ENCODE measurements around the gene ARRB1. TPM values are rescaled to one million over a fixed set of nuclear protein-coding genes. Genes with fewer than 3 reads are reported as not detected.

ARRB1 gene
- total and polyA plus RNA-seq, 4 donors: 3.3 to 21.2 (median 12.5) TPM

DNA sequence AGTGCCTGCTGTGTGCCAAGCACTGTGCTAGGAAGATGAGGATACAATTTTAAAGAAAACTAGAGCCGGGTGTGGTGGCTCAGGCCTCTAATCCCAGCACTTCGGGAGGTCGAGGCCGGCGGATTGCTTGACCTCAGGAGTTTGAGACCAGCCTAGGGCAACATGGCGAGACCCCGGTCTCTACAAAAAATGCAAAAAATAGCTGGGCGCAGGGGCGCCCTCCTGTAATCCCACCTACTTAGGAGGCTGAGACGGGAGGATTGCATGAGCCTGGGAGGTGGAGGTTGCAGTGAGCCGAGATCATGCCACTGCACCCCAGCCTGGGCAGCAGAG lies 102.6 kb downstream of the ARRB1 start:
- Histone ChIP-seq H3K9ac (ENCODE audit: low read depth in 1 of 2, low read length in 2 of 2) (no peak overlapping the region), H3K27me3 (ENCODE audit: control insufficient read depth in 4 of 4, insufficient read depth in 4 of 4, low read length in 3 of 4) (peaks cover 0 to 2% (median 0%) of the 10 kb centered on the region in 4 donors), H3K4me1 (ENCODE audit: control insufficient read depth in 4 of 4, insufficient read depth in 4 of 4, low read length in 3 of 4) (peaks cover 0 to 5% (median 2%) of the 10 kb centered on the region in 4 donors), H3K9me3 (ENCODE audit: control insufficient read depth in 4 of 4, low read length in 3 of 4) (peaks cover 0 to 5% (median 0%) of the 10 kb centered on the region in 4 donors), H3K27ac (ENCODE audit: low read depth in 1 of 2, low read length in 2 of 2) (no peak overlapping the region), H3K36me3 (ENCODE audit: control insufficient read depth in 4 of 4, insufficient read depth in 3 of 4, low read depth in 1 of 4, low read length in 3 of 4) (no peaks in the 10 kb centered on the region), H3K4me3 (ENCODE audit: low read depth in 1 of 3, low read length in 3 of 3) (no peak overlapping the region)
- no peak for DNase-seq (ENCODE audit: low spot score)
- 38% methylated on average over 11 of the region's 11 CpGs for WGBS
- no peak for TF ChIP-seq TAF1 (conservative IDR thresholded peaks at IDR 0.05)
- no peak for TF ChIP-seq HNF4A (conservative IDR thresholded peaks at IDR 0.05)
- TF ChIP-seq, protein P1, sequence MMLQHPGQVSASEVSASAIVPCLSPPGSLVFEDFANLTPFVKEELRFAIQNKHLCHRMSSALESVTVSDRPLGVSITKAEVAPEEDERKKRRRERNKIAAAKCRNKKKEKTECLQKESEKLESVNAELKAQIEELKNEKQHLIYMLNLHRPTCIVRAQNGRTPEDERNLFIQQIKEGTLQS (IDR thresholded peaks at IDR 0.05): no peak
- no peak for TF ChIP-seq RXRA (IDR thresholded peaks at IDR 0.05)
- no peak for TF ChIP-seq YY1 (IDR thresholded peaks at IDR 0.05)
- TF ChIP-seq RAD21 (IDR thresholded peaks at IDR 0.05): no peak
- TF ChIP-seq, protein P2, sequence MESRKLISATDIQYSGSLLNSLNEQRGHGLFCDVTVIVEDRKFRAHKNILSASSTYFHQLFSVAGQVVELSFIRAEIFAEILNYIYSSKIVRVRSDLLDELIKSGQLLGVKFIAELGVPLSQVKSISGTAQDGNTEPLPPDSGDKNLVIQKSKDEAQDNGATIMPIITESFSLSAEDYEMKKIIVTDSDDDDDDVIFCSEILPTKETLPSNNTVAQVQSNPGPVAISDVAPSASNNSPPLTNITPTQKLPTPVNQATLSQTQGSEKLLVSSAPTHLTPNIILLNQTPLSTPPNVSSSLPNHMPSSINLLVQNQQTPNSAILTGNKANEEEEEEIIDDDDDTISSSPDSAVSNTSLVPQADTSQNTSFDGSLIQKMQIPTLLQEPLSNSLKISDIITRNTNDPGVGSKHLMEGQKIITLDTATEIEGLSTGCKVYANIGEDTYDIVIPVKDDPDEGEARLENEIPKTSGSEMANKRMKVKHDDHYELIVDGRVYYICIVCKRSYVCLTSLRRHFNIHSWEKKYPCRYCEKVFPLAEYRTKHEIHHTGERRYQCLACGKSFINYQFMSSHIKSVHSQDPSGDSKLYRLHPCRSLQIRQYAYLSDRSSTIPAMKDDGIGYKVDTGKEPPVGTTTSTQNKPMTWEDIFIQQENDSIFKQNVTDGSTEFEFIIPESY (IDR thresholded peaks at IDR 0.05): no peak
- no peak for TF ChIP-seq FOXA1 (IDR thresholded peaks at IDR 0.05)
- TF ChIP-seq, protein P3, sequence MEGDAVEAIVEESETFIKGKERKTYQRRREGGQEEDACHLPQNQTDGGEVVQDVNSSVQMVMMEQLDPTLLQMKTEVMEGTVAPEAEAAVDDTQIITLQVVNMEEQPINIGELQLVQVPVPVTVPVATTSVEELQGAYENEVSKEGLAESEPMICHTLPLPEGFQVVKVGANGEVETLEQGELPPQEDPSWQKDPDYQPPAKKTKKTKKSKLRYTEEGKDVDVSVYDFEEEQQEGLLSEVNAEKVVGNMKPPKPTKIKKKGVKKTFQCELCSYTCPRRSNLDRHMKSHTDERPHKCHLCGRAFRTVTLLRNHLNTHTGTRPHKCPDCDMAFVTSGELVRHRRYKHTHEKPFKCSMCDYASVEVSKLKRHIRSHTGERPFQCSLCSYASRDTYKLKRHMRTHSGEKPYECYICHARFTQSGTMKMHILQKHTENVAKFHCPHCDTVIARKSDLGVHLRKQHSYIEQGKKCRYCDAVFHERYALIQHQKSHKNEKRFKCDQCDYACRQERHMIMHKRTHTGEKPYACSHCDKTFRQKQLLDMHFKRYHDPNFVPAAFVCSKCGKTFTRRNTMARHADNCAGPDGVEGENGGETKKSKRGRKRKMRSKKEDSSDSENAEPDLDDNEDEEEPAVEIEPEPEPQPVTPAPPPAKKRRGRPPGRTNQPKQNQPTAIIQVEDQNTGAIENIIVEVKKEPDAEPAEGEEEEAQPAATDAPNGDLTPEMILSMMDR (IDR thresholded peaks at IDR 0.05; ENCODE audit: low read depth, low read length, missing input control): no peak
- no peak for TF ChIP-seq NR2F2 (IDR thresholded peaks at IDR 0.05)
- no peak for TF ChIP-seq HNF4G (IDR thresholded peaks at IDR 0.05)

DNA sequence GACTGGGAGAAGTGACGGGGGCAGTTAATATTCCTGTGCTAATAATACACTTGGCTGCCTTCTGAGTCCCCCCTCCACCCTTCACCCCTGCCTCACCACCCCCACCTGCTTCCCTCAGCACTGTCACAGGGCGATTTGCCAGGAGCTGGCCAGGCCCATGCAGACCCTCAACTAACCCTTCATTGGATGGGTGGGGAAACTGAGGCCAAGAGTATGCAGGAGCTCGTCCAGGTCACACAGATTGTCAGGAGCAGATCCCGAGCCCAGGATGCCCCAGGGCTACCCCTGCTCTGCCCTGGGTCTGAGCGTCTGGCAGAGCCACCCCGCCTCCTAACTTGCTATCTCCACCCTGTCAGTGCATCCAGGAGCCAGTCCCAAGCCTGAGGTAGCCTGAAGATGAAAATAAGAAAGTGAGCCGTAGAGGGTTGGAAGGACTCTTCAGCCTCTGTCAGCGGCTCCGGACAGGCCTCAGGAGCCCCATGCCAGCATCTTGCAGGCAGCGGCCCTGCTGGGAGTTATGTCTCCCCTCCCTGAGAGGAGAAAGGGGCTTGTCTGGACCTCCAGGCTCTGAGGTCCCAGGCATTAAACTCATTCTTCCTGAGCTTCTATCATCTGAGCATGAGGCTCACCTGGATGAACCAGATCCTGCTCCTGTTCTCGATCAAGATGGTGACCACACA lies 104.7 kb downstream of the ARRB1 start:
- no peak for DNase-seq (ENCODE audit: low spot score)

More for the DNA sequence above, 104.7 kb downstream of the ARRB1 start:
- Histone ChIP-seq H3K9ac (ENCODE audit: low read depth in 1 of 2, low read length in 2 of 2) (no peak overlapping the region), H3K36me3 (ENCODE audit: control insufficient read depth in 4 of 4, insufficient read depth in 3 of 4, low read depth in 1 of 4, low read length in 3 of 4) (no peaks in the 10 kb centered on the region), H3K27ac (ENCODE audit: low read depth in 1 of 2, low read length in 2 of 2) (no peak overlapping the region), H3K9me3 (ENCODE audit: control insufficient read depth in 4 of 4, low read length in 3 of 4) (peaks cover 0 to 5% (median 0%) of the 10 kb centered on the region in 4 donors), H3K4me3 (ENCODE audit: low read depth in 1 of 3, low read length in 3 of 3) (no peak overlapping the region), H3K27me3 (ENCODE audit: control insufficient read depth in 4 of 4, insufficient read depth in 4 of 4, low read length in 3 of 4) (peaks cover 0 to 6% (median 4%) of the 10 kb centered on the region in 4 donors), H3K4me1 (ENCODE audit: control insufficient read depth in 4 of 4, insufficient read depth in 4 of 4, low read length in 3 of 4) (peaks cover 0 to 11% (median 8%) of the 10 kb centered on the region in 4 donors)
- no peak for TF ChIP-seq TAF1 (conservative IDR thresholded peaks at IDR 0.05)
- TF ChIP-seq RXRA (IDR thresholded peaks at IDR 0.05): no peak
- no peak for TF ChIP-seq YY1 (IDR thresholded peaks at IDR 0.05)
- TF ChIP-seq, protein P4, sequence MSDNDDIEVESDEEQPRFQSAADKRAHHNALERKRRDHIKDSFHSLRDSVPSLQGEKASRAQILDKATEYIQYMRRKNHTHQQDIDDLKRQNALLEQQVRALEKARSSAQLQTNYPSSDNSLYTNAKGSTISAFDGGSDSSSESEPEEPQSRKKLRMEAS (IDR thresholded peaks at IDR 0.05): no peak
- WGBS: 84% methylated on average over 11 of the region's 11 CpGs
